DMS53 treated with DMSO at 0.1 percent for 48 hours (cell line): ENCODE results near the gene CLEC18A.
"Not testable (repeated sequence)": the region's sequence is repeated elsewhere in the genome, so short reads cannot be mapped to it uniquely, and the experiment has no call there.

ENCODE experiments used
- DNase-seq: peaks from one replicate; lab custom pipeline; 2025; ENCODE audit not compliant: unreplicated experiment; lab: John Stamatoyannopoulos, UW

Gene CLEC18A

DNA sequence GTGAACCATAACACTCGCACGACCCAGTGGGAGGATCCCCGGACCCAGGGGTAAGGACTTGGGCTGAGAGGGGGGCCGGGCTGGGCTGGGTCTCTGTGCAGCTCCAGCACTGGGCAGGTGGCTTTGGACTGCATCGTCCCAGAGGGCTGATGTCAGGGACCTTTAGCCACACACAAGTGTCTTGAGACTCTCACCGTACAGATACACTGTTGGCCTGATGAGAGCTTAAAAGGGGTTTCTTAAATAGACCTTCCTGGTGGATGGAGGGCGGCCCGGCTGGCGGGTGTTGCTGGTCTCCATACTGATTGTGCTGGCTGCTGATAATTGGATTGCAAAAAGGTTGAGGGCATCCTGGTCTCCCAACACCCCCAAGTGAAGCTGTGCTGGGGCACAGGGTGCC, 21.7 kb upstream of the CLEC18A start:
- no peak for DNase-seq

- peak; percentile 2 for DNase-seq
Measured at GRCh38 chr16:69930117-69930776, 20.9 kb upstream of the CLEC18A start.

DNA sequence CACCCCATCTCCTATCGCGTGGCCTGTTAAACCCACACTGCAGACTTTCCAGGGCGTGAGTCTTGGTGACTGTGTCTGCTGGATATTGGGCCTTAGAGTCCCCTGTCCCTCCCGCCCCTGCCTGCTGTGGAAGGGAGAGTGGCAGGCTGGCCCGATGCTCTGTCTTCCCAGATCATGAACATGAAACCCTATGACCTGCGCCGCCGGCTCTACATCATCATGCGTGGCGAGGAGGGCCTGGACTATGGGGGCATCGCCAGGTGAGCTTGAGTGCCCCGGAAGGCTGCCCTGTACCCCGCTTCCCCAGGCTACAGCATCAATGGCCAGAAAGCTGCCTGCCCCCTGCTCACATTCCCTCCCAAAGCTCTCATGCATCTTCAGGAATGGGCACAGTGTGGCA, 19.5 kb upstream of the CLEC18A start:
- DNase-seq, result no peak

GRCh38 chr16:69932228-69932627, 18.9 kb upstream of the CLEC18A start:
- no peak for DNase-seq

GRCh38 chr16:69932691-69933392, 18.3 kb upstream of the CLEC18A start:
- no peak for DNase-seq

DNA sequence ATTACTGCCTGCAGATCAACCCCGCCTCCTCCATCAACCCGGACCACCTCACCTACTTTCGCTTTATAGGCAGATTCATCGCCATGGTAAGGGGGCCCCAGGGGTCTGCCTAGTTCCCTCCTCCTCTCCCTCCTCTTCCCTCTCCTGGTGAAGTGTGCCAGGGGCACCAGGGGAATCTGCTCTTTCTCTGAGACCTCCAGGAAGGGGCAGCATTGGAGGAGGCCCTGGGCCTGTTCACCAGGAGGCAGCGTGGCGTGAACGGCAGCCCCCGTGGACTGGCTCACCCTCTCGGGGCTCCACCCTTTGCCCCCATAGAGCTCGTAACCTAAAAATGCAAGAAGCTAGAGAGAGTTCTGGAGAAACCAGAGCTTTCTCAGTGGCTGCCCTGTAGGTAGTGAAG, 17.1 kb upstream of the CLEC18A start:
- no peak for DNase-seq

GRCh38 chr16:69934751-69935150, 16.4 kb upstream of the CLEC18A start:
- no peak for DNase-seq

DNA sequence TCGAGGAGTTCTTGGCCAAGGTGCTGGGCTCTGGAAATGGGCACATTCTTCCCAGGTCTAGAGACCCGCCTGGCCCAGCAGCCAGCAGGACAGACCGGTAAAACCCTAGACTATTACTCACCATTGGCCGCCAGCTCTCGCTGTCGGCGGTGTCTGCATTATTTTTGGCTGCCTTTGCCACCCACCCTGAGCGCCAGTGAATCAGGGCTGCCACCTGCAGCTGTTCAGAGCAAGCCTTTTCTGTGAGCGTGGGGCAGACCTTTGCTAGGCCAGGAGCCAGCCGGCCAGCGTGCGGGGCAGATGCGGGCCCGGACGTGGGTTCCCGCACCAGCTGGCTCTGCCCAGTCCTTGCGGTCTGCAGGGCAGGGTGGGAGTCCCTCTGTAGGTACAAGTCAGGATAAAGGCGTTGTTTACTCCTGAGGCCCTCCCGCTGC, 15.8 kb upstream of the CLEC18A start:
- no peak for DNase-seq

DNA sequence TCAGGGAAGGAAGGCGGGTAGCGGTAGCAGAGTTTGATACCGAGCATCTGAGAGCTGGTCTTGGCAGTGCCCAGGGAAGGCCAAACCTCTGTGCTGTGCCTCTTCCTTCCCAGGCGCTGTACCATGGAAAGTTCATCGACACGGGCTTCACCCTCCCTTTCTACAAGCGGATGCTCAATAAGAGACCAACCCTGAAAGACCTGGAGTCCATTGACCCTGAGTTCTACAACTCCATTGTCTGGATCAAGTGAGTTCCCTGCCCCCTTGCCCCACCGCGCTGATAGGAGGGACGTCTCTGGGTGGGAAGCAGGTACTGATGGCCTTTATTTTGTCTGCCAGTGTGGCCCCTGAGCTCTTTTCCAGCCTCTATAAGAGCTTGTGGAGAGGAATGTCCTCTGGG, 15.4 kb upstream of the CLEC18A start:
- no peak for DNase-seq

DNA sequence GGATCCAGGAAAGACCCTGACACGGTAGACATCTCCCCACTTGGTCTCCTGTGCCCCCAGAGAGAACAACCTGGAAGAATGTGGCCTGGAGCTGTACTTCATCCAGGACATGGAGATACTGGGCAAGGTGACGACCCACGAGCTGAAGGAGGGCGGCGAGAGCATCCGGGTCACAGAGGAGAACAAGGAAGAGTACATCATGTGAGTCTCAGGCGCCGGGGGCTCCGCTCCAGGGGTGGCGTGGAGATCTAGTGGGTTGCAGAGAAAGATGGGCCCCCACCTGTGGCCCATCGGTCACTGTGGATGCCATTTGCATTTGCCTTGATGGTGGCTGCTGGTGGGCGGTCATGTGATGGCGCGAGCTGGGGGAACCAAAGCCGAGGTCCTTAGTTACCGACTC, 14.9 kb upstream of the CLEC18A start:
- DNase-seq, result no peak

- DNase-seq, result no peak
Measured at GRCh38 chr16:69936751-69937211, 14.4 kb upstream of the CLEC18A start.

GRCh38 chr16:69937465-69937951, 13.6 kb upstream of the CLEC18A start:
- no peak for DNase-seq

DNA sequence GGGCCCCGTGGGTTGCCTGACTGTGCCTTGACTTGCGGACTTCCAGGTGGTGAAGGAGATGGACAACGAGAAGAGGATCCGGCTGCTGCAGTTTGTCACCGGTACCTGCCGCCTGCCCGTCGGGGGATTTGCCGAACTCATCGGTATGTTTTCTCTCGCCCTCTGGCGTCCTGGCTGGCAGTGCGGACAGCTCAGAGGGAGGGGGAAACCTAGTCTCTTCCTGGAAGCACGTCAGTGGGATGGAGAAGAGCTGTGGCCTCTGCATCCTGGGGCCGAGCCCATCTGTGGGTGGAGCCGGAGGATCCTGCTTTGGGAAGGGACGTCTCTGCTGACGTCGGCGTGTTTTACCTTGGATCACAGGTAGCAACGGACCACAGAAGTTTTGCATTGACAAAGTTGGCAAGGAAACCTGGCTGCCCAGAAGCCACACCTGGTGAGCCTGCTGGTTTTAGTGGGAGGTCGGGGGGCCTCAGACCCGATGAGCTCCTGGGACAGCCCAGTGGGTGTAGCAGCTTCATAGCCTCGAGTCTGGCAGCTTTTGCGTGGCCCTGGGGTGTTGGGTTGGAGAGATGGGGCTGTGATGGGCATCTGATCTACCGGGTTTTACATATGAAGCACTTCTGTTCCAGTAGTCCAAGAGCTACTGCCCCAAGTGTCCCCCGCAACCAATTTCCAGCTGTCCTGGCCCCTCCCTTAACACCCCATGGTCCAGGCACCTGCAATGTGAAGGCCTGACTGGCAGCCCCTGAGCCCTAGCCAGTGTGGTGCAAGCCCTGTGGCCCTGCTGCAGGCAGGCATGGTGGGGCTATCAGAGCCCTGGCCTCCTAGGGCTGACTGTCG, 11.9 kb upstream of the CLEC18A start:
- DNase-seq, result no peak

DNA sequence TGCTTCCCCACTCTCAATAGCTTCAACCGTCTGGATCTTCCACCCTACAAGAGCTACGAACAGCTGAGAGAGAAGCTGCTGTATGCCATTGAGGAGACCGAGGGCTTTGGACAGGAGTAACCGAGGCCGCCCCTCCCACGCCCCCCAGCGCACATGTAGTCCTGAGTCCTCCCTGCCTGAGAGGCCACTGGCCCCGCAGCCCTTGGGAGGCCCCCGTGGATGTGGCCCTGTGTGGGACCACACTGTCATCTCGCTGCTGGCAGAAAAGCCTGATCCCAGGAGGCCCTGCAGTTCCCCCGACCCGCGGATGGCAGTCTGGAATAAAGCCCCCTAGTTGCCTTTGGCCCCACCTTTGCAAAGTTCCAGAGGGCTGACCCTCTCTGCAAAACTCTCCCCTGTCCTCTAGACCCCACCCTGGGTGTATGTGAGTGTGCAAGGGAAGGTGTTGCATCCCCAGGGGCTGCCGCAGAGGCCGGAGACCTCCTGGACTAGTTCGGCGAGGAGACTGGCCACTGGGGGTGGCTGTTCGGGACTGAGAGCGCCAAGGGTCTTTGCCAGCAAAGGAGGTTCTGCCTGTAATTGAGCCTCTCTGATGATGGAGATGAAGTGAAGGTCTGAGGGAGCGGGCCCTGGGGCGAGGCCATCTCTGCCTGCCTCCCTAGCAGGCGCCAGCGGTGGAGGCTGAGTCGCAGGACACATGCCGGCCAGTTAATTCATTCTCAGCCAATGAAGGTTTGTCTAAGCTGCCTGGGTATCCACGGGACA, 11.1 kb upstream of the CLEC18A start:
- no peak for DNase-seq

GRCh38 chr16:69940676-69941075, 10.5 kb upstream of the CLEC18A start:
- DNase-seq, result no peak

DNA sequence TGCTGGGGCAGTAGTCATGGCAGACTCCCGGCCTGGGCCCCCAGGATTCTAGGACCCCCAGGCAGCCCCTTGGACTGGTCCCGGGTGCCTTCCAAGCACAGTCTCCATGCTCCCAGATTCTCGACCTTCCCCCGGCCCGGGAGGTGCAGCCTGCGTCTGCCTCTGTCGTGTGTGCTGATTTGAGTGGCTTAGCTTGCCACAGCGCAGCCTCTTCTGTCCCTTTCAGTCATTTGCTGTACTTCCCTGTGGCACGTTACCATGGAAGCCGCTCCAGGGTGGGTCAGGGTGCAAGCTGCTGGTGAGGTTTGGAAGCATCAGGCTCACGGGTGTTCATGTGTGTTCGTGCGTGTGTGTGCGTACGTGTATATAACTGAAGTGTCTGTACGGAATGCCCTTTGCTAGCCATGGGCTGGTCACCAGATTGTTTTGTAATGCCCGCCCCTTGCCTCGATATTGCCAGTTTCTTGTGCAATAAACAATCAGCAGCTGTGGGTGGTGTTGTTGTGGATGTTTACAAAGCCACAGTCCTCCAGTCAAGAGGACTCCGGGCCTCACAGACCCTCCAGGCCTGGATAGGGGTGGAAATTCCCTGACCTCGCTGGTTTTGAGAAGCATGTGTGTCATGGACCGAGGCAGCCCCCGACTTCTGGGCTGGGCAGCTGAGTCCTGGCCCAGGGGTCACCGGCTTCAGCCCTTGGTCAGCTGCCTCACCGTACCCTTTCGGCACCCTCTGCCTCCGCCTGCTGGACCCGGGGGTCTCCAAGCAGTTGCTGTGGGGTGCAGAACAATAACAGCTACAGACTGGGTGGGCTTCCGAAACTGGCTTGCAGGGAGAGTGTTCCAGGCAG, 9.7 kb upstream of the CLEC18A start:
- DNase-seq, result no peak

GRCh38 chr16:69942099-69942491, 9.0 kb upstream of the CLEC18A start:
- DNase-seq, result no peak

- DNase-seq, result no peak
Measured at GRCh38 chr16:69942627-69943170, 8.4 kb upstream of the CLEC18A start.

- DNase-seq, result not testable (repeated sequence)
Measured at GRCh38 chr16:69943241-69944036, 7.7 kb upstream of the CLEC18A start.
